Ishikawa (cell line): ENCODE results near the gene FAM72A.

Experiments
- CEBPB ChIP-seq: IDR thresholded peaks from 2 replicates; pipeline ENCODE4 v1.6.1; 2012
- EGR1 ChIP-seq: IDR thresholded peaks from 2 replicates; pipeline ENCODE4 v1.6.1; 2012
- EP300 ChIP-seq: IDR thresholded peaks from 2 replicates; pipeline ENCODE4 v1.6.1; 2012; ENCODE audit warnings: borderline replicate concordance
- NFIC ChIP-seq: IDR thresholded peaks from 2 replicates; pipeline ENCODE4 v1.6.1; 2012
- RAD21 ChIP-seq: IDR thresholded peaks from 2 replicates; pipeline ENCODE4 v1.6.1; 2012; ENCODE audit warnings: low read depth
- TAF1 ChIP-seq: IDR thresholded peaks from 2 replicates; pipeline ENCODE4 v1.6.1; 2012; ENCODE audit warnings: low read depth, mild to moderate bottlenecking
- TCF12 ChIP-seq: IDR thresholded peaks from 2 replicates; pipeline ENCODE4 v1.6.1; 2012; ENCODE audit warnings: low read depth
- TEAD4 ChIP-seq: IDR thresholded peaks from 2 replicates; pipeline ENCODE4 v1.6.1; 2012
- YY1 ChIP-seq: IDR thresholded peaks from 2 replicates; pipeline ENCODE4 v1.6.1; 2012; ENCODE audit warnings: low read depth
- TF ChIP-seq, protein P1 (sequence below): IDR thresholded peaks from 2 replicates; pipeline ENCODE4 v1.6.1; 2012; ENCODE audit warnings: low read depth, mild to moderate bottlenecking
- TF ChIP-seq, protein P2 (sequence below): IDR thresholded peaks from 2 replicates; pipeline ENCODE4 v1.6.1; 2012

DNA sequence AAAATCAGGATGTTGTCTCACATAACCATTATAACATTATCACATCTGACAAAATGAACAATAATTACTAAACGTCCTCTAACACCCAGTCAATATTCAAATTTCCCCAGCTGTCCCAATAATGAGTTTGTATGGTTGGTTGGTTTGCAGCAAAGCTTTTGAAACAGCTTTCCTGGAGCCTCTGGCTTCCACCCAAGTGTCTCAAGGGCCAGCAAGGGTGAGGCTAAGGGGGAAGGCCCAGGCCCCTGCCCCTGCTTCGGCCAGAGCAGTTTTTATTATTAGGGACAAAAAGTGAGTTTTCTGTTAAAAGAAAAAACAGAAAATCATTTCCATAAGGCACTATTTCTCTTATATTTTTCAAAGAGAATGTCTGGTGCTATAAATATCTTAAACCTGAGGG, 66.4 kb downstream of the FAM72A start:
- no peak for TF ChIP-seq CEBPB
- TF ChIP-seq TEAD4 = no peak
- TF ChIP-seq NFIC = no peak
- TF ChIP-seq EP300 = no peak
- TF ChIP-seq TAF1 = no peak
- TF ChIP-seq EGR1 = no peak
- no peak for TF ChIP-seq RAD21
- TF ChIP-seq, protein P1, sequence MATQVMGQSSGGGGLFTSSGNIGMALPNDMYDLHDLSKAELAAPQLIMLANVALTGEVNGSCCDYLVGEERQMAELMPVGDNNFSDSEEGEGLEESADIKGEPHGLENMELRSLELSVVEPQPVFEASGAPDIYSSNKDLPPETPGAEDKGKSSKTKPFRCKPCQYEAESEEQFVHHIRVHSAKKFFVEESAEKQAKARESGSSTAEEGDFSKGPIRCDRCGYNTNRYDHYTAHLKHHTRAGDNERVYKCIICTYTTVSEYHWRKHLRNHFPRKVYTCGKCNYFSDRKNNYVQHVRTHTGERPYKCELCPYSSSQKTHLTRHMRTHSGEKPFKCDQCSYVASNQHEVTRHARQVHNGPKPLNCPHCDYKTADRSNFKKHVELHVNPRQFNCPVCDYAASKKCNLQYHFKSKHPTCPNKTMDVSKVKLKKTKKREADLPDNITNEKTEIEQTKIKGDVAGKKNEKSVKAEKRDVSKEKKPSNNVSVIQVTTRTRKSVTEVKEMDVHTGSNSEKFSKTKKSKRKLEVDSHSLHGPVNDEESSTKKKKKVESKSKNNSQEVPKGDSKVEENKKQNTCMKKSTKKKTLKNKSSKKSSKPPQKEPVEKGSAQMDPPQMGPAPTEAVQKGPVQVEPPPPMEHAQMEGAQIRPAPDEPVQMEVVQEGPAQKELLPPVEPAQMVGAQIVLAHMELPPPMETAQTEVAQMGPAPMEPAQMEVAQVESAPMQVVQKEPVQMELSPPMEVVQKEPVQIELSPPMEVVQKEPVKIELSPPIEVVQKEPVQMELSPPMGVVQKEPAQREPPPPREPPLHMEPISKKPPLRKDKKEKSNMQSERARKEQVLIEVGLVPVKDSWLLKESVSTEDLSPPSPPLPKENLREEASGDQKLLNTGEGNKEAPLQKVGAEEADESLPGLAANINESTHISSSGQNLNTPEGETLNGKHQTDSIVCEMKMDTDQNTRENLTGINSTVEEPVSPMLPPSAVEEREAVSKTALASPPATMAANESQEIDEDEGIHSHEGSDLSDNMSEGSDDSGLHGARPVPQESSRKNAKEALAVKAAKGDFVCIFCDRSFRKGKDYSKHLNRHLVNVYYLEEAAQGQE = no peak
- TF ChIP-seq TCF12 = no peak
- TF ChIP-seq, protein P2, sequence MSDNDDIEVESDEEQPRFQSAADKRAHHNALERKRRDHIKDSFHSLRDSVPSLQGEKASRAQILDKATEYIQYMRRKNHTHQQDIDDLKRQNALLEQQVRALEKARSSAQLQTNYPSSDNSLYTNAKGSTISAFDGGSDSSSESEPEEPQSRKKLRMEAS = no peak
- TF ChIP-seq YY1 = no peak
